Neural crest cell (in vitro differentiated cells): ENCODE results near the gene MST1. TPM values are rescaled to one million over a fixed set of nuclear protein-coding genes. Genes with fewer than 3 reads are reported as not detected.

Experiments used
- DNase-seq: peaks from one replicate; pipeline ENCODE4 v3.0.0; 2021; ENCODE audit warnings: low read depth, mixed read lengths, low spot score
- H3K27ac Mint-ChIP-seq: one replicate; pipeline ENCODE4 v1.8.0; 2021; ENCODE audit warnings: mild to moderate bottlenecking, mixed read lengths; ENCODE audit not compliant: unreplicated experiment
- H3K27me3 Mint-ChIP-seq: 2 replicates; pipeline ENCODE4 v1.8.0; 2021; ENCODE audit warnings: low read depth, mild to moderate bottlenecking, mixed read lengths
- H3K36me3 Mint-ChIP-seq: 2 replicates; pipeline ENCODE4 v1.8.0; 2021; ENCODE audit warnings: low read depth, mild to moderate bottlenecking, mixed read lengths
- H3K4me1 Mint-ChIP-seq: 2 replicates; pipeline ENCODE4 v1.8.0; 2021; ENCODE audit warnings: mixed read lengths
- H3K4me3 Mint-ChIP-seq: one replicate; pipeline ENCODE4 v1.8.0; 2021; ENCODE audit warnings: mild to moderate bottlenecking, mixed read lengths
- H3K9me3 Mint-ChIP-seq: 2 replicates; pipeline ENCODE4 v1.8.0; 2021; ENCODE audit warnings: mixed read lengths
- total RNA-seq: library from RNA; stranded (reverse); gene quantifications from 2 replicates; pipeline ENCODE4 v1.2.1, GENCODE V29; 2021
- TF ChIP-seq, protein P1 (sequence below): fragments of 200-600 bp; sonication (generic); conservative IDR thresholded peaks from 2 replicates; pipeline ENCODE4 v1.5.0; 2021; ENCODE audit warnings: antibody characterized with exemption, mild to moderate bottlenecking

The MST1 gene
- total RNA-seq, 1 donor from 2014 or later: 15.0 TPM

DNA sequence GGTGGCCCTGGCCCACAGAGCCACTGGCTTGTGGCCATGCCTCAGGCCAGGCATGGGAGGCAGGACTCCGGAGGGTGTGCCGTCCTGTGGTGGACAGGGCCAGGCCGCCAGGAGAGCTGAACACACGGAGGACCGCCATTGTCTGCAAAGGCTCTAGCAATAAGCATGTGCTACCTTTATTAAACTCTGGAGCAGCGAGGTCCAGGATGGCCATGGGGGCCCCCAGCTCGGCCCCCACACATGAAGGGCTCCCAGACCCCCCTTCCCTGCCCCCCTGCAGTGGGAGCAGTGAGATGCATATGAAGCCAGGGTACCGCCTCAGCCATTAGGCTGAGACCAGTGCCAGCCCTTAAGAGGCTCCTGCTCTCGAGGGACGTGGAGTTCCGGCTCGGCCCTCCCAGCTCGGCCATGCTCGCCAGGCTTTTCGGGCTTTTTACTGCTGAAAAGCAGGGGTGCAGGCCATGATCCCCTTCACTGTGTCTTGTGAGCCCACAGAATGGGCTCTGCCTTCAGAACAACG is 27.5 kb upstream of the MST1 start:
- Mint-ChIP-seq H3K4me3 (no peak overlapping the region), H3K9me3 (no peaks in the 10 kb centered on the region), H3K27me3 (peaks cover 11% of the 10 kb centered on the region), H3K27ac (no peak overlapping the region), H3K4me1 (peaks cover 16% of the 10 kb centered on the region), H3K36me3 (peaks cover 4% of the 10 kb centered on the region)
- TF ChIP-seq, protein P1, sequence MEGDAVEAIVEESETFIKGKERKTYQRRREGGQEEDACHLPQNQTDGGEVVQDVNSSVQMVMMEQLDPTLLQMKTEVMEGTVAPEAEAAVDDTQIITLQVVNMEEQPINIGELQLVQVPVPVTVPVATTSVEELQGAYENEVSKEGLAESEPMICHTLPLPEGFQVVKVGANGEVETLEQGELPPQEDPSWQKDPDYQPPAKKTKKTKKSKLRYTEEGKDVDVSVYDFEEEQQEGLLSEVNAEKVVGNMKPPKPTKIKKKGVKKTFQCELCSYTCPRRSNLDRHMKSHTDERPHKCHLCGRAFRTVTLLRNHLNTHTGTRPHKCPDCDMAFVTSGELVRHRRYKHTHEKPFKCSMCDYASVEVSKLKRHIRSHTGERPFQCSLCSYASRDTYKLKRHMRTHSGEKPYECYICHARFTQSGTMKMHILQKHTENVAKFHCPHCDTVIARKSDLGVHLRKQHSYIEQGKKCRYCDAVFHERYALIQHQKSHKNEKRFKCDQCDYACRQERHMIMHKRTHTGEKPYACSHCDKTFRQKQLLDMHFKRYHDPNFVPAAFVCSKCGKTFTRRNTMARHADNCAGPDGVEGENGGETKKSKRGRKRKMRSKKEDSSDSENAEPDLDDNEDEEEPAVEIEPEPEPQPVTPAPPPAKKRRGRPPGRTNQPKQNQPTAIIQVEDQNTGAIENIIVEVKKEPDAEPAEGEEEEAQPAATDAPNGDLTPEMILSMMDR: no peak
- peak; percentile 1 for DNase-seq

DNA sequence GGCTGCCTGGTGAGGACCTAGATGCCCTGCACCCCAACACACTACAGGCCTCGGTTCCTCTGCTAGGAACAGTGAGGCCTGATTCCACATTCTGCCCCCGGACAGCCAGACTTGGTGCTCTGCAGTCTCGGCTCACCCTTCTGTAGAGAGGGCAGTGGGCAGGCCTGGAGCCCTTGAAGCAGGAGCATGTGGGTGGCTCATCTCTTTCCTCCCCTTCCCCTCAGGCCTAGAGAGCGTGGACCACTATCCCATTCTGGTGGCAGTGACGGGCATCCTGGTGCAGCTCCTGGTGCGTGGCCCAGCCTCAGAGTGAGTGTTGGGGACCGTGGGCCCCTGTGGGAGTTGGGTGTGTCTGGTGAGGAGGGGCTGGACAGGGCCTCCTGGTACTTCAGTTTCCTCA is 26.9 kb upstream of the MST1 start:
- H3K9me3 Mint-ChIP-seq: no peaks in the 10 kb centered on the region
- H3K36me3 Mint-ChIP-seq: peaks cover 4% of the 10 kb centered on the region
- H3K4me3 Mint-ChIP-seq: no peak overlapping the region
- no peak for DNase-seq
- TF ChIP-seq, protein P1: no peak
- peaks cover 12% of the 10 kb centered on the region for H3K27me3 Mint-ChIP-seq
- H3K27ac Mint-ChIP-seq: peak overlapping the region; percentile 43
- H3K4me1 Mint-ChIP-seq: peaks cover 16% of the 10 kb centered on the region

DNA sequence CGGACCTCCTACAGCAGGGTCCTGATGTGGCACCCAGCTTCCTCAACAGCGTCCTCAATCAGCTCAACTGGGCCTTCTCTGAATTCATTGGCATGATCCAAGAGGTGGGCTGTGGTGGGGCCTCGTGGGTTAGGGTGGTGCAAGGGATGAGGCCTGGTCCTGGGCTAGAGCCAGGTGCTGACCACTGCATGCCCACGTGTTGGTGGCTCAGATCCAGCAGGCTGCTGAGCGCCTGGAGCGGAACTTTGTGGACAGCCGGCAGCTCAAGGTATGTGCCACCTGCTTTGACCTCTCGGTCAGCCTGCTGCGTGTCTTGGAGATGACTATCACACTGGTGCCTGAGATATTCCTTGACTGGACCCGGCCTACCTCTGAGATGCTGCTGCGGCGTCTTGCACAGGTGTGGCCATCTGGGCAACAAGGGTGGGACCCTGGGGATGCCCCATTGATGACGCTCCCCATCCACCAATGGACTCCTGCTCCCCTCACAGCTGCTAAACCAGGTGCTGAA is 26.4 kb upstream of the MST1 start:
- Mint-ChIP-seq H3K4me1 (peaks cover 16% of the 10 kb centered on the region), H3K36me3 (peaks cover 4% of the 10 kb centered on the region), H3K9me3 (no peaks in the 10 kb centered on the region), H3K27ac (no peak overlapping the region), H3K4me3 (no peak overlapping the region), H3K27me3 (peaks cover 13% of the 10 kb centered on the region)
- no peak for DNase-seq
- TF ChIP-seq, protein P1: no peak

DNA sequence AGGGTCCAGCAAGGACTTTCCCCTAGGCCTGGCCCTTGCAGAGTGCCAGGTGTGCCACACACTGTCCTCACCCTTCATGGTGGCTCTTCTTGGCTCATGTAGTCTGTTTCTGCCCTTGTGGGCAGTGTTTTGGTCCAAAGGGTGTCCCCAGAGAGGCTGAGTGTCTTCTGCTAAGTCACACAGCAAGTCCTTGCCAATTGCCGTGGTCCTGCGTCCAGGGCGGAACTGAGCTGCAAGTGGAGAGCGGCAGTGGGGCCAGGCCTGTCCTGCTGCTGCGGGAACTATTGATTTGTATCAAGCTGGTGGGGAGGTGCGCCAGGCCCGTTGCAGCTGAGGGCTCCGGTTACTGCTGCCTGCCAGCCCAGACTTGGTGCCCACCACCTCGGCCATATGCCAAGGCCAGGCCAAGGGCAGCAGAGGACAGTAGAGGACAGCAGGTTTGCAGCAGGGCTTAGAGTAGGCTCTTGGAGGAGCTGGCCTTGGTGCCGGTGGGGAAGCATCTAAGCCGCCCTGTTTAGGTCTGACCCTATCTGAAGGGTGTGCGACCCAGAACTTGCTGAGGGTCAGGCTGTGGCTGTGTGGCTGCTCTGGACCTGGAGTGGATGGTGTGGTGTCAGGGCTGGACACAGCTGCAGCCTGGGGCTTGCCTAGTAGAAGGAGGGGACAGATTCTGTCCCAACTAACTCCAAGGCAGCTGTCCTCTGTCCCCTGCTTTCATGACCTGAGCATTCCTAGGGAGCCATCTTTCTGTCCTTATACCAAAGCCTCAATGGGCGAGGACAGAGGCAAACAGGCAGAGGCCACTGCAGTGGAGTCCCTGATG is 25.7 kb upstream of the MST1 start:
- Mint-ChIP-seq H3K27me3 (peaks cover 13% of the 10 kb centered on the region), H3K27ac (peak overlapping the region; percentile 75), H3K9me3 (no peaks in the 10 kb centered on the region), H3K36me3 (peaks cover 4% of the 10 kb centered on the region), H3K4me3 (peak overlapping the region; percentile 27), H3K4me1 (peaks cover 16% of the 10 kb centered on the region)
- no peak for DNase-seq
- TF ChIP-seq, protein P1: no peak

DNA sequence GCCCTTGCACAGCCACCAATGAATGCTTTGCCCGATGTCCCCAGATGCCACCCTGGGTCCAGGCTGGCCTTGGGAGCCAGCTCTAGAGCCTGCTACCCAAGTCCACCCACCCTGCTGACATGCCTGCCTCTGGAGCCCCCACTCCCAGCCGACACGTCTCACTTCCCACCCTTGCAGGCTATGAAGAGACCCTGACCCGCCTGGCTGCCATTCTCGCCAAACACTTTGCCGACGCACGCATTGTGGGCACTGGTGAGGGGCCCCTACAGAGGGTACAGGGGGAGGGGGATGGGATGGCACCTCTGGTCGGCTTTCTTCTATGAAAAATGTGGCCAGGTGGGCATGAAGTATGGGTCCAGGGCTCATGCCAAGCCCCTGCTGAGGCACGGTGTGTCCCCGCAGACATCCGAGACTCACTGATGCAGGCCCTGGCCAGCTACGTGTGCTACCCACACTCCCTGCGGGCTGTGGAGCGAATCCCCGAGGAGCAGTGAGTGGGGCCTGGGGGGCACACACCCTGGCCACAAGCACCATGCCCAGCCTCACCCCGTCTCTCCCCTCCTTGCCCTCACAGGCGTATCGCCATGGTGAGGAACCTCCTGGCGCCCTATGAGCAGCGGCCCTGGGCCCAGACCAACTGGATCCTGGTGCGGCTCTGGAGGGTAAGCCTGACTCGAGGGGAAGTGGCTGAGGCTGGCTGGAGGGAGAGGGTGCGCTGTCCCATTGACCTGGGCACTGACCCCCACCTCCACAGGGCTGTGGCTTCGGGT is 24.2 kb upstream of the MST1 start:
- no peak for DNase-seq
- Mint-ChIP-seq H3K9me3 (no peaks in the 10 kb centered on the region), H3K36me3 (no peaks in the 10 kb centered on the region)

More for the DNA sequence above, 24.2 kb upstream of the MST1 start:
- Mint-ChIP-seq H3K27ac (no peak overlapping the region), H3K27me3 (peaks cover 2% of the 10 kb centered on the region), H3K4me1 (peaks cover 2% of the 10 kb centered on the region), H3K4me3 (no peak overlapping the region)
- TF ChIP-seq, protein P1: no peak
